MM.1S (cell line): Measurements from ENCODE around the gene ANXA6.

Experiments used
- DNase-seq: peaks from one replicate; pipeline ENCODE4 v3.0.0-alpha.2; 2015
- H2AFZ ChIP-seq: fragments of 300-600 bp; sonication (generic); 2 replicates; pipeline ENCODE4 v1.6.0; 2016; ENCODE audit warnings: antibody characterized with exemption, low read length
- H3F3A ChIP-seq: fragments of 300-600 bp; sonication (generic); 2 replicates; pipeline ENCODE4 v1.6.1; 2016; ENCODE audit warnings: mild to moderate bottlenecking, antibody characterized with exemption, low read length, moderate library complexity, mixed read lengths; ENCODE audit not compliant: insufficient read depth
- H3K27ac ChIP-seq: fragments of 300-600 bp; sonication (generic); 2 replicates; pipeline ENCODE4 v1.5.1; 2016; ENCODE audit warnings: mild to moderate bottlenecking, low read length
- H3K27me3 ChIP-seq: fragments of 300-600 bp; sonication (generic); replicated peaks from 2 replicates; pipeline ENCODE4 v1.6.0; 2016; ENCODE audit warnings: low read length; ENCODE audit not compliant: insufficient read depth
- H3K36me3 ChIP-seq: fragments of 300-600 bp; sonication (generic); replicated peaks from 2 replicates; pipeline ENCODE4 v1.6.1; 2016; ENCODE audit warnings: mild to moderate bottlenecking, low read length, mixed read lengths; ENCODE audit not compliant: insufficient read depth
- H3K4me1 ChIP-seq: fragments of 300-600 bp; sonication (generic); 2 replicates; pipeline ENCODE4 v1.6.1; 2016; ENCODE audit warnings: low read length, mixed read lengths
- H3K4me2 ChIP-seq: fragments of 300-600 bp; sonication (generic); 2 replicates; pipeline ENCODE4 v1.6.0; 2016; ENCODE audit warnings: low read depth, low read length
- H3K4me3 ChIP-seq: fragments of 300-600 bp; sonication (generic); 2 replicates; pipeline ENCODE4 v1.5.1; 2016; ENCODE audit warnings: low read length, mixed read lengths
- H3K79me2 ChIP-seq: fragments of 300-600 bp; sonication (generic); 2 replicates; pipeline ENCODE4 v1.6.1; 2016; ENCODE audit warnings: mixed run types, low read length, mixed read lengths
- H3K9ac ChIP-seq: fragments of 300-600 bp; sonication (generic); 2 replicates; pipeline ENCODE4 v1.6.1; 2016; ENCODE audit warnings: low read length, mixed read lengths
- H3K9me2 ChIP-seq: fragments of 300-600 bp; sonication (generic); replicated peaks from 2 replicates; pipeline ENCODE4 v1.6.1; 2016; ENCODE audit warnings: mild to moderate bottlenecking, low read length, mixed read lengths; ENCODE audit not compliant: insufficient read depth
- H3K9me3 ChIP-seq: fragments of 300-600 bp; sonication (generic); replicated peaks from 2 replicates; pipeline ENCODE4 v1.6.1; 2016; ENCODE audit warnings: mild to moderate bottlenecking, low read length, mixed read lengths; ENCODE audit not compliant: insufficient read depth
- H4K20me1 ChIP-seq: fragments of 300-600 bp; sonication (generic); 2 replicates; pipeline ENCODE4 v1.6.1; 2016; ENCODE audit warnings: mild to moderate bottlenecking, low read length, moderate library complexity, mixed read lengths; ENCODE audit not compliant: insufficient read depth
- CTCF ChIP-seq: fragments of 300-600 bp; sonication (generic); IDR thresholded peaks from 2 replicates; pipeline ENCODE4 v1.5.1; 2016; ENCODE audit warnings: antibody characterized with exemption, low read length, mixed read lengths
- EZH2 ChIP-seq: fragments of 300-600 bp; sonication (generic); optimal IDR thresholded peaks from 2 replicates; pipeline ENCODE3; 2017; ENCODE audit warnings: low read depth, mild to moderate bottlenecking, antibody characterized with exemption, low read length, mixed read lengths
- EZH2phosphoT487 ChIP-seq: fragments of 300-600 bp; sonication (generic); IDR thresholded peaks from 2 replicates; pipeline ENCODE4 v1.6.1; 2018; ENCODE audit warnings: antibody characterized with exemption, low read length

ANXA6 gene

GRCh38 chr5:151115272-151115905 is 42.2 kb downstream of the ANXA6 start:
- no peak overlapping the region for H2AFZ ChIP-seq
- no peak overlapping the region for H3K4me2 ChIP-seq
- peaks cover 29% of the 10 kb centered on the region for H3K36me3 ChIP-seq
- no peaks in the 10 kb centered on the region for H3K9me2 ChIP-seq
- DNase-seq, result peak; percentile 34
- no peaks in the 10 kb centered on the region for H3K9me3 ChIP-seq
- no peak overlapping the region for H3K27ac ChIP-seq
- H3K9ac ChIP-seq, result no peak overlapping the region
- TF ChIP-seq CTCF, result peak; percentile 88
- no peak for TF ChIP-seq EZH2
- no peaks in the 10 kb centered on the region for H3K27me3 ChIP-seq
- no peak overlapping the region for H3K4me3 ChIP-seq
- no peaks in the 10 kb centered on the region for H3K4me1 ChIP-seq
- H3K79me2 ChIP-seq, result peaks cover 39% of the 10 kb centered on the region
- H3F3A ChIP-seq, result peaks cover 9% of the 10 kb centered on the region
- H4K20me1 ChIP-seq, result 0 out of 2 replicates have a peak, but pooled peaks cover 3% of the 10 kb centered on the region

GRCh38 chr5:151113651-151114050 is 43.9 kb downstream of the ANXA6 start:
- Histone ChIP-seq H3K79me2 (peaks cover 49% of the 10 kb centered on the region), H3K4me1 (no peaks in the 10 kb centered on the region), H4K20me1 (0 out of 2 replicates have a peak, but pooled peaks cover 3% of the 10 kb centered on the region), H3K9ac (no peak overlapping the region), H3K27me3 (no peaks in the 10 kb centered on the region), H3K4me3 (no peak overlapping the region), H3K36me3 (peaks cover 36% of the 10 kb centered on the region), H3K27ac (no peak overlapping the region), H3K9me2 (no peaks in the 10 kb centered on the region), H3K9me3 (no peaks in the 10 kb centered on the region), H3F3A (peaks cover 9% of the 10 kb centered on the region), H3K4me2 (no peak overlapping the region), H2AFZ (no peak overlapping the region)
- DNase-seq, result no peak
- no peak for TF ChIP-seq CTCF
- TF ChIP-seq EZH2phosphoT487, result no peak
- TF ChIP-seq EZH2, result no peak

GRCh38 chr5:151110992-151111391 is 46.6 kb downstream of the ANXA6 start:
- H2AFZ ChIP-seq, result no peak overlapping the region
- H4K20me1 ChIP-seq, result 0 out of 2 replicates have a peak, but pooled peaks cover 3% of the 10 kb centered on the region
- no peak for DNase-seq
- H3K27ac ChIP-seq, result no peak overlapping the region
- peaks cover 49% of the 10 kb centered on the region for H3K79me2 ChIP-seq
- no peaks in the 10 kb centered on the region for H3K9me3 ChIP-seq
- TF ChIP-seq EZH2 (no peak), CTCF (no peak), EZH2phosphoT487 (no peak)
- no peak overlapping the region for H3K4me3 ChIP-seq
- H3K9ac ChIP-seq, result no peak overlapping the region
- peaks cover 3% of the 10 kb centered on the region; the same call in 1 of the 2 replicates for H3F3A ChIP-seq
- H3K4me1 ChIP-seq, result no peaks in the 10 kb centered on the region
- H3K4me2 ChIP-seq, result no peak overlapping the region
- no peaks in the 10 kb centered on the region for H3K9me2 ChIP-seq
- no peaks in the 10 kb centered on the region for H3K27me3 ChIP-seq
- peaks cover 41% of the 10 kb centered on the region for H3K36me3 ChIP-seq
